ENCODE results near the gene FFAR3. TPM values are rescaled to one million over a fixed set of nuclear protein-coding genes. Genes with fewer than 3 reads are reported as not detected.
"Not testable (repeated sequence)": the region's sequence is repeated elsewhere in the genome, so short reads cannot be mapped to it uniquely, and the experiment has no call there.

FFAR3 gene
- total and polyA plus RNA-seq, 4 donors, result 0.33 TPM; not detected in 3

- H3K9me3 ChIP-seq (ENCODE audit: control insufficient read depth in 4 of 4, low read length in 3 of 4); H3K27ac ChIP-seq (ENCODE audit: low read depth in 1 of 2, low read length in 2 of 2); H3K4me1 ChIP-seq (ENCODE audit: control insufficient read depth in 4 of 4, insufficient read depth in 4 of 4, low read length in 3 of 4); H3K27me3 ChIP-seq (ENCODE audit: control insufficient read depth in 4 of 4, insufficient read depth in 4 of 4, low read length in 3 of 4); H3K9ac ChIP-seq (ENCODE audit: low read depth in 1 of 2, low read length in 2 of 2); DNase-seq (ENCODE audit: low spot score); H3K36me3 ChIP-seq (ENCODE audit: control insufficient read depth in 4 of 4, insufficient read depth in 3 of 4, low read depth in 1 of 4, low read length in 3 of 4); H3K4me3 ChIP-seq (ENCODE audit: low read depth in 1 of 3, low read length in 3 of 3): not testable (repeated sequence)
Observed at GRCh38 chr19:35374031-35374430, 15.8 kb downstream of the FFAR3 start.

- Histone ChIP-seq H3K27me3 (ENCODE audit: control insufficient read depth in 4 of 4, insufficient read depth in 4 of 4, low read length in 3 of 4) (no peaks in the 10 kb centered on the region), H3K4me3 (ENCODE audit: low read depth in 1 of 3, low read length in 3 of 3) (no peak overlapping the region), H3K9me3 (ENCODE audit: control insufficient read depth in 4 of 4, low read length in 3 of 4) (no peaks in the 10 kb centered on the region), H3K9ac (ENCODE audit: low read depth in 1 of 2, low read length in 2 of 2) (no peak overlapping the region), H3K4me1 (ENCODE audit: control insufficient read depth in 4 of 4, insufficient read depth in 4 of 4, low read length in 3 of 4) (peaks cover 0 to 3% (median under 1%) of the 10 kb centered on the region in 4 donors), H3K36me3 (ENCODE audit: control insufficient read depth in 4 of 4, insufficient read depth in 3 of 4, low read depth in 1 of 4, low read length in 3 of 4) (no peaks in the 10 kb centered on the region), H3K27ac (ENCODE audit: low read depth in 1 of 2, low read length in 2 of 2) (no peak overlapping the region)
- TF ChIP-seq RAD21 (IDR thresholded peaks at IDR 0.05), result no peak
- TF ChIP-seq YY1 (IDR thresholded peaks at IDR 0.05), result no peak
- TF ChIP-seq JUND (IDR thresholded peaks at IDR 0.05), result no peak
- no peak for TF ChIP-seq SP1 (IDR thresholded peaks at IDR 0.05)
- TF ChIP-seq REST (IDR thresholded peaks at IDR 0.05), result no peak
- no peak for TF ChIP-seq ATF3 (IDR thresholded peaks at IDR 0.05)
- TF ChIP-seq GABPA (IDR thresholded peaks at IDR 0.05 in 1 of 2, conservative IDR thresholded peaks at IDR 0.05 in 1 of 2), result no peak
- TF ChIP-seq EGR1 (IDR thresholded peaks at IDR 0.05; ENCODE audit: low read depth in 2 of 2), result no peak
- TF ChIP-seq FOXA1 (IDR thresholded peaks at IDR 0.05), result no peak
- TF ChIP-seq TAF1 (conservative IDR thresholded peaks at IDR 0.05), result no peak
- no peak for TF ChIP-seq ZBTB33 (IDR thresholded peaks at IDR 0.05)
- no peak for TF ChIP-seq MAX (IDR thresholded peaks at IDR 0.05)
- TF ChIP-seq HNF4G (IDR thresholded peaks at IDR 0.05), result no peak
- TF ChIP-seq HNF4A (conservative IDR thresholded peaks at IDR 0.05), result no peak
- no peak for DNase-seq (ENCODE audit: low spot score)
- 93% methylated on average over 12 of the region's 12 CpGs for WGBS
Observed at GRCh38 chr19:35375505-35376307, 17.4 kb downstream of the FFAR3 start.
